Esophagus squamous epithelium (tissue), 5 donors: ENCODE measurements around the gene NHSL2. TPM values are rescaled to one million over a fixed set of nuclear protein-coding genes. Genes with fewer than 3 reads are reported as not detected.

Source experiments
- DNase-seq: peaks from one replicate; lab custom pipeline; 2025; lab: John Stamatoyannopoulos, UW
- H3K27ac ChIP-seq, 4 donors: fragments of 200-600 bp; sonication (generic); one replicate each; pipeline ENCODE4 v1.5.1; 2016 to 2019; ENCODE audit warnings: mild to moderate bottlenecking in 1 of 4
- H3K27me3 ChIP-seq, 4 donors: fragments of 200-600 bp; sonication (generic); 1 replicate in 3 of 4; 2 replicates in 1 of 4; pipeline versions ENCODE4 v1.5.1 to v1.6.0; 2017 to 2021; ENCODE audit warnings: antibody characterized with exemption in 1 of 4
- H3K36me3 ChIP-seq, 3 donors: fragments of 200-600 bp; sonication (generic); one replicate each; pipeline ENCODE4 v1.5.1; 2016 to 2019
- H3K4me1 ChIP-seq, 3 donors: fragments of 200-600 bp; sonication (generic); one replicate each; pipeline ENCODE4 v1.5.1; 2017 to 2019
- H3K4me3 ChIP-seq, 4 donors: fragments of 200-600 bp; sonication (generic); 1 replicate in 3 of 4; 2 replicates in 1 of 4; pipeline ENCODE4 v1.5.1; 2016 to 2019; ENCODE audit warnings: mild to moderate bottlenecking in 2 of 4, moderate library complexity in 1 of 4
- H3K9me3 ChIP-seq, 3 donors: fragments of 200-600 bp; sonication (generic); one replicate each; pipeline ENCODE4 v1.5.1; 2016 to 2019
- POLR2A ChIP-seq, 4 donors: fragments of 450-650 bp; IDR thresholded peaks; one replicate each; pipeline ENCODE4 v1.6.1; 2017; ENCODE audit warnings: antibody characterized with exemption in 4 of 4, mild to moderate bottlenecking in 4 of 4, moderate library complexity in 3 of 4
- WGBS, 2 donors: methylation state at CpG; one replicate each; pipeline ENCODE4 v1.1.5; 2018; 5-methylcytosine and 5-hydroxymethylcytosine counted together
- intact Hi-C: fragments of 100-400 bp; cut with DNase I; formaldehyde crosslinking; loops from one replicate; pipeline ENCODE4 v1.15.0; 2022
- total RNA-seq, 4 donors: library from RNA; depleted of rRNA; stranded (reverse); fragments of >200 nt; gene quantifications; one replicate each; pipeline ENCODE4 v1.1.0, GENCODE V29; 2016
- TF ChIP-seq, protein P1 (sequence below), 6 experiments: fragments of 450-650 bp in 4 of 6; fragments of 200-600 bp in 2 of 6; sonication (generic) in 2 of 6; IDR thresholded peaks; one replicate each; pipeline ENCODE4 v1.5.1; 2016 to 2019; ENCODE audit warnings: antibody characterized with exemption in 6 of 6, mild to moderate bottlenecking in 4 of 6, moderate library complexity in 4 of 6
- donor health status: DM: yes; HTN: yes; CAD: no.

Gene NHSL2
- total RNA-seq, 4 donors from 2014 or later: 0.23 to 7.1 (median 1.6) TPM

DNA sequence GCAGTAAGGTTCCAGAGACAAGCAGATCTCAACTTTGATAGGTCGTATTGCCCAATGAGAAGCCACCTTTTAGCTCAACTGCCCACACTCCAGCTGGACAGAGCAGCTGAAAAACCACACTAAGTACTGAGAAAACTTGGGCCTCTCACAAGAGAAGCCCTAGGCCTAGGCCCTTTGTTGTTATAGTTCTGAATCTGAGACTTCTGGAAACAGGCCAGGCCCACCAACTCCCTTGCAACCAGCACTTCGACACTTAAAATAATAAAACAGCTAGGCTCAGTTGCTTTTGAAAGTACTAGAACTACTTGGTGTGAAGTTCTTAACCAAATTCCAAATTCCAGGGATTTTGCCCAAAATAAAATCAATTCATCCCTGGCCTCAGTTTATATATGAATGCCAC lies 234.5 kb downstream of the NHSL2 start:
- Histone ChIP-seq H3K9me3 (no peaks in the 10 kb centered on the region), H3K27me3 (no peaks in the 10 kb centered on the region), H3K4me1 (no peaks in the 10 kb centered on the region), H3K36me3 (no peaks in the 10 kb centered on the region), H3K27ac (no peak overlapping the region), H3K4me3 (no peak overlapping the region)
- intact Hi-C loops: no loop called here
- WGBS, 2 donors: 44% methylated on average over 2 of the region's 2 CpGs; no CpG with 5 or more reads in 1 of the 2 donors
- TF ChIP-seq POLR2A (IDR thresholded peaks at IDR 0.05): no peak
- TF ChIP-seq, protein P1, sequence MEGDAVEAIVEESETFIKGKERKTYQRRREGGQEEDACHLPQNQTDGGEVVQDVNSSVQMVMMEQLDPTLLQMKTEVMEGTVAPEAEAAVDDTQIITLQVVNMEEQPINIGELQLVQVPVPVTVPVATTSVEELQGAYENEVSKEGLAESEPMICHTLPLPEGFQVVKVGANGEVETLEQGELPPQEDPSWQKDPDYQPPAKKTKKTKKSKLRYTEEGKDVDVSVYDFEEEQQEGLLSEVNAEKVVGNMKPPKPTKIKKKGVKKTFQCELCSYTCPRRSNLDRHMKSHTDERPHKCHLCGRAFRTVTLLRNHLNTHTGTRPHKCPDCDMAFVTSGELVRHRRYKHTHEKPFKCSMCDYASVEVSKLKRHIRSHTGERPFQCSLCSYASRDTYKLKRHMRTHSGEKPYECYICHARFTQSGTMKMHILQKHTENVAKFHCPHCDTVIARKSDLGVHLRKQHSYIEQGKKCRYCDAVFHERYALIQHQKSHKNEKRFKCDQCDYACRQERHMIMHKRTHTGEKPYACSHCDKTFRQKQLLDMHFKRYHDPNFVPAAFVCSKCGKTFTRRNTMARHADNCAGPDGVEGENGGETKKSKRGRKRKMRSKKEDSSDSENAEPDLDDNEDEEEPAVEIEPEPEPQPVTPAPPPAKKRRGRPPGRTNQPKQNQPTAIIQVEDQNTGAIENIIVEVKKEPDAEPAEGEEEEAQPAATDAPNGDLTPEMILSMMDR (IDR thresholded peaks at IDR 0.05): no peak
- no peak for DNase-seq

DNA sequence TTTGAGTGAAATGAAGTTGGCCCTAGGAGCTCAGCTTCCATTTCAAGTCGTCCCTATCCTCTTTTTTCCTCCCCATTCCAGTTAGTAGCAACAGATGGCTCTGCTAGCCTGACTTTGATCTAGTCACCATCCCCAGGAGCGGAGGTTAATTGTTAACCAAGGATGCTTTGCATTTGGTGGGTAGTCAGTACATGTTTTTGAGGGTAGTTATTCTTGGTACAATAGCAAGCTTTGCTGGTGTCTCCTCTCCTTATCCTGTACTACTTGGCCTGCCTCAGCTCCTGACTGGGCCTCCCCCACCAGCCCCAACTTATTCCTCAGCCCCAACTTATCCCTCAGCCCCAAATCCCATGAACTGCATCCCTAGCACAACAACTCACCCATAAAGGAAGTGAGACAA lies 235.9 kb downstream of the NHSL2 start:
- no peak for DNase-seq

GRCh38 chrX:72158773-72159172 lies 248.1 kb downstream of the NHSL2 start:
- H3K36me3 ChIP-seq: no peaks in the 10 kb centered on the region
- no peak overlapping the region for H3K27ac ChIP-seq
- H3K4me1 ChIP-seq: no peaks in the 10 kb centered on the region
- intact Hi-C loops: no loop called here
- no peaks in the 10 kb centered on the region for H3K27me3 ChIP-seq
- WGBS, 2 donors: 39 to 67% methylated on average over 1 to 2 of the region's 3 CpGs
- peaks cover 0 to 7% (median 0%) of the 10 kb centered on the region in 3 donors for H3K9me3 ChIP-seq
- DNase-seq: no peak
- no peak overlapping the region for H3K4me3 ChIP-seq
- TF ChIP-seq, protein P1 (IDR thresholded peaks at IDR 0.05): no peak
- no peak for TF ChIP-seq POLR2A (IDR thresholded peaks at IDR 0.05)

More for the DNA sequence above, 235.9 kb downstream of the NHSL2 start:
- Histone ChIP-seq H3K9me3 (no peaks in the 10 kb centered on the region), H3K27me3 (no peaks in the 10 kb centered on the region), H3K27ac (no peak overlapping the region), H3K36me3 (no peaks in the 10 kb centered on the region), H3K4me1 (no peaks in the 10 kb centered on the region), H3K4me3 (no peak overlapping the region)
- 46 to 75% methylated on average over 2 of the region's 2 CpGs for WGBS, 2 donors
- intact Hi-C loops: no loop called here
- TF ChIP-seq POLR2A (IDR thresholded peaks at IDR 0.05): no peak
- TF ChIP-seq, protein P1 (IDR thresholded peaks at IDR 0.05): no peak

DNA sequence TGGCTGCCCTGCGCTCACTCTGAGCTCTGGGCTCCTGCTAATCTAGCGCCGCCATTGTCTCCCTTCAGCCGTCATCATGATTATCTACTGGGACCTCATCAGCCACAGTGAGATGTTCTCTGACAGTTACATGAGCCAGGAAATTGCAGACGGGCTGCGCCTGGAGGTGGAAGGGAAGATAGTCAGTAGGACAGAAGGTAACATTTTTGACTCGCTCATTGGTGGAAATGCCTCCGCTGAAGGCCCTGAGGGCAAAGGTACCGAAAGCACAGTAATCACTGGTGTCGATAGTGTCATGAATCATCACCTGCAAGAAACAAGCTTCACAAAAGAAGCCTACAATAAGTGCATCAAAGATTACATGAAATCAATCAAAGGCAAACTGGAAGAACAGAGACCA lies 249.1 kb downstream of the NHSL2 start:
- H3K27ac ChIP-seq: no peak overlapping the region
- peaks cover 0 to 7% (median 0%) of the 10 kb centered on the region in 3 donors for H3K9me3 ChIP-seq
- 55% methylated on average over 4 to 5 of the region's 10 CpGs for WGBS, 2 donors
- intact Hi-C loops: no loop called here
- H3K36me3 ChIP-seq: no peaks in the 10 kb centered on the region
- H3K4me1 ChIP-seq: no peaks in the 10 kb centered on the region
- no peak overlapping the region for H3K4me3 ChIP-seq
- no peak for DNase-seq
- H3K27me3 ChIP-seq: no peaks in the 10 kb centered on the region
- TF ChIP-seq POLR2A (IDR thresholded peaks at IDR 0.05): no peak
- TF ChIP-seq, protein P1 (IDR thresholded peaks at IDR 0.05): no peak

DNA sequence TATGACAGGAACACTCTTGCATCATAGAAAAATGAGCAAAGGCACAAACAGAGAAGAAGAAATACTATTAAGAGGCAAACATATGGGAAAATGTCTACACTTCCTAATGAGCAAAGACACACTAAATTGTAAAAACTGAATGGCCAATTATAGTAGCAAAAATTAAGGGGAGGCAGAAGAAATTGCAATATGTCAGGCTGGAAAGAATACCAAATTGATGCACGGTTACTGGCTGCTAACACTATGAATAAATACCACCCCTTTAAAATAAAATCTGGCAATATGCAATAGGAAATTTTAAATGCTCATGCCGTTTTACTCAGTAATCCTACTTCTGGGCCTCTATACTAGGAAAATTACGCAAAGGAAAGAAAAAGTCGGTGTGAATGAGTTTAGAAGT lies 254.9 kb downstream of the NHSL2 start:
- TF ChIP-seq POLR2A (IDR thresholded peaks at IDR 0.05): no peak
- TF ChIP-seq, protein P1 (IDR thresholded peaks at IDR 0.05): no peak
- H3K9me3 ChIP-seq: no peaks in the 10 kb centered on the region
- no peaks in the 10 kb centered on the region for H3K36me3 ChIP-seq
- H3K27me3 ChIP-seq: no peaks in the 10 kb centered on the region
- no peaks in the 10 kb centered on the region for H3K4me1 ChIP-seq
- 65 to 69% methylated on average over 4 of the region's 4 CpGs for WGBS, 2 donors
- no peak for DNase-seq
- intact Hi-C loops: no loop called here
- no peak overlapping the region for H3K4me3 ChIP-seq
- no peak overlapping the region for H3K27ac ChIP-seq
